ENCODE data around the gene FN3KRP. TPM values are rescaled to one million over a fixed set of nuclear protein-coding genes. Genes with fewer than 3 reads are reported as not detected.
A peak's percentile ranks its signal among the peaks of the same experiment; 100 is the strongest.

FN3KRP gene
- total and polyA plus RNA-seq, 2 of the 13 experiments (the other 11 are each of a cell fraction or from before 2014, with no cell fraction given) = 22.4 to 28.2 TPM

- no peak for TF ChIP-seq ZBED4 (CRISPR knock-in tag; IDR thresholded peaks at IDR 0.05; ENCODE audit: borderline replicate concordance)
- TF ChIP-seq ZNF3 (CRISPR knock-in tag; IDR thresholded peaks at IDR 0.05) = no peak
- TF ChIP-seq TCF7 (IDR thresholded peaks at IDR 0.05; ENCODE audit: low read depth) = no peak
- TF ChIP-seq ZNF644 (CRISPR knock-in tag; IDR thresholded peaks at IDR 0.05; ENCODE audit: low read depth) = no peak
- no peak for TF ChIP-seq MXD4 (CRISPR knock-in tag; IDR thresholded peaks at IDR 0.05)
- TF ChIP-seq TSC22D2 (CRISPR knock-in tag; IDR thresholded peaks at IDR 0.05; ENCODE audit: borderline replicate concordance) = no peak
- TF ChIP-seq GABPA (IDR thresholded peaks at IDR 0.05; ENCODE audit: low read depth, low read length) = no peak
- no peak for TF ChIP-seq GABPA (CRISPR knock-in tag; IDR thresholded peaks at IDR 0.05; ENCODE audit: low read depth)
- TF ChIP-seq SCMH1 (CRISPR knock-in tag; IDR thresholded peaks at IDR 0.05; ENCODE audit: borderline replicate concordance) = no peak
- TF ChIP-seq ETV5 (CRISPR knock-in tag; IDR thresholded peaks at IDR 0.05; ENCODE audit: borderline replicate concordance) = no peak
- TF ChIP-seq BORCS8-MEF2B (CRISPR knock-in tag; IDR thresholded peaks at IDR 0.05) = no peak; the same call in 1 of the 2 replicates
- peak; percentile 71; the same call in 1 of the 2 replicates for TF ChIP-seq HOXA7 (CRISPR knock-in tag; IDR thresholded peaks at IDR 0.05)
- TF ChIP-seq DMAP1 (CRISPR knock-in tag; IDR thresholded peaks at IDR 0.05) = peak; percentile 21; the same call in 1 of the 2 replicates
- no peak; the same call in 1 of the 2 replicates for TF ChIP-seq YEATS2 (CRISPR knock-in tag; IDR thresholded peaks at IDR 0.05; ENCODE audit: borderline replicate concordance)
- TF ChIP-seq ZNF816 (CRISPR knock-in tag; IDR thresholded peaks at IDR 0.05; ENCODE audit: borderline replicate concordance) = no peak
- TF ChIP-seq ATAD3A (CRISPR knock-in tag; IDR thresholded peaks at IDR 0.05) = no peak
- no peak for TF ChIP-seq NR3C1 (CRISPR knock-in tag; IDR thresholded peaks at IDR 0.05)
- TF ChIP-seq MED1 (CRISPR knock-in tag; IDR thresholded peaks at IDR 0.05) = no peak
- peak; percentile 86; the same call in 1 of the 2 replicates for TF ChIP-seq ZNF83 (CRISPR knock-in tag; IDR thresholded peaks at IDR 0.05; ENCODE audit: borderline replicate concordance)
- no peak for TF ChIP-seq THAP7 (CRISPR knock-in tag; IDR thresholded peaks at IDR 0.05)
- no peak for TF ChIP-seq CBX2 (IDR thresholded peaks at IDR 0.05; ENCODE audit: low read depth, low read length)
- TF ChIP-seq CBX2 (CRISPR knock-in tag; IDR thresholded peaks at IDR 0.05; ENCODE audit: low read depth) = no peak
- no peak for TF ChIP-seq SSRP1 (CRISPR knock-in tag; IDR thresholded peaks at IDR 0.05)
- no peak for TF ChIP-seq SMC3 (IDR thresholded peaks at IDR 0.05; ENCODE audit: low read length)
- no peak for TF ChIP-seq ETS1 (CRISPR knock-in tag; IDR thresholded peaks at IDR 0.05)
- TF ChIP-seq HHEX (CRISPR knock-in tag; IDR thresholded peaks at IDR 0.05) = no peak
- TF ChIP-seq E2F1 (CRISPR knock-in tag; IDR thresholded peaks at IDR 0.05) = no peak
- TF ChIP-seq ZFP62 (CRISPR knock-in tag; IDR thresholded peaks at IDR 0.05) = no peak
- TF ChIP-seq ZNF549 (CRISPR knock-in tag; IDR thresholded peaks at IDR 0.05) = no peak
Observed at GRCh38 chr17:82698974-82699442, 17.5 kb upstream of the FN3KRP start (continued).
